HG02981 (cell line): Measurements from ENCODE around the gene PTCD2.

Source experiments
- ATAC-seq: cut with Tn5 transposase; IDR thresholded peaks from one replicate; pipeline ENCODE4 v1.9.1; 2021; ENCODE audit warnings: mild to moderate bottlenecking, moderate library complexity; ENCODE audit not compliant: unreplicated experiment

The PTCD2 gene

GRCh38 chr5:72319976-72320752 lies at the start of gene PTCD2, which contains the start of gene MRPS27:
PTCD2 (plus strand) TSS chr5:72320373; CDS start chr5:72320383, 10 bp downstream.
MRPS27 (minus strand) TSS chr5:72320240; CDS start chr5:72320221, 19 bp downstream.
- ATAC-seq: peak; percentile 99

- no peak for ATAC-seq
These were observed 48.5 kb upstream of the PTCD2 start for GRCh38 chr5:72271702-72272101.

- no peak for ATAC-seq
These were observed 47.8 kb upstream of the PTCD2 start for GRCh38 chr5:72272398-72272797.

- ATAC-seq: no peak
These were observed 46.6 kb upstream of the PTCD2 start for GRCh38 chr5:72273547-72273946.

- ATAC-seq: no peak
These were observed 43.9 kb upstream of the PTCD2 start for GRCh38 chr5:72276219-72276752.

GRCh38 chr5:72280581-72281069 lies 39.5 kb upstream of the PTCD2 start:
- no peak for ATAC-seq

GRCh38 chr5:72281430-72281763 lies 38.8 kb upstream of the PTCD2 start:
- no peak for ATAC-seq

GRCh38 chr5:72281764-72282499 lies 38.2 kb upstream of the PTCD2 start:
- no peak for ATAC-seq

- no peak for ATAC-seq
These were observed 37.3 kb upstream of the PTCD2 start for GRCh38 chr5:72282878-72283277.

- no peak for ATAC-seq
These were observed 36.8 kb upstream of the PTCD2 start for GRCh38 chr5:72283358-72283757.

GRCh38 chr5:72284559-72285423 lies 35.4 kb upstream of the PTCD2 start:
- no peak for ATAC-seq

- ATAC-seq: no peak
These were observed 34.8 kb upstream of the PTCD2 start for GRCh38 chr5:72285424-72285821.

- ATAC-seq: no peak
These were observed 33.4 kb upstream of the PTCD2 start for GRCh38 chr5:72286798-72287197.

GRCh38 chr5:72288924-72289323 lies 31.2 kb upstream of the PTCD2 start:
- ATAC-seq: no peak

GRCh38 chr5:72290356-72291133 lies 29.6 kb upstream of the PTCD2 start:
- no peak for ATAC-seq

- no peak for ATAC-seq
These were observed 28.6 kb upstream of the PTCD2 start for GRCh38 chr5:72291601-72292000.

- no peak for ATAC-seq
These were observed 27.8 kb upstream of the PTCD2 start for GRCh38 chr5:72292411-72292810.

GRCh38 chr5:72293495-72294055 lies 26.6 kb upstream of the PTCD2 start:
- no peak for ATAC-seq

GRCh38 chr5:72294473-72294872 lies 25.7 kb upstream of the PTCD2 start:
- ATAC-seq: no peak

GRCh38 chr5:72295539-72295938 lies 24.6 kb upstream of the PTCD2 start:
- no peak for ATAC-seq
